Smooth muscle cell (in vitro differentiated cells): ENCODE measurements around the gene KDM8. TPM values are rescaled to one million over a fixed set of nuclear protein-coding genes. Genes with fewer than 3 reads are reported as not detected.

Experiments
- DNase-seq: peaks from one replicate; lab custom pipeline; 2025; ENCODE audit not compliant: unreplicated experiment; lab: John Stamatoyannopoulos, UW
- H2AFZ ChIP-seq: fragments of 200-600 bp; sonication (generic); 2 replicates; pipeline ENCODE4 v1.6.0; 2016; ENCODE audit warnings: antibody characterized with exemption, low read depth, mild to moderate bottlenecking
- H3F3A ChIP-seq: fragments of 200-600 bp; sonication (generic); 2 replicates; pipeline ENCODE4 v1.6.0; 2017; ENCODE audit warnings: antibody characterized with exemption, low read depth
- H3K27ac ChIP-seq: fragments of 200-600 bp; sonication (generic); 2 replicates; pipeline ENCODE4 v1.5.1; 2016; ENCODE audit warnings: low read depth, mild to moderate bottlenecking
- H3K27me3 ChIP-seq: fragments of 200-600 bp; sonication (generic); 2 replicates; pipeline ENCODE4 v1.6.1; 2016; ENCODE audit warnings: low read depth, mild to moderate bottlenecking
- H3K36me3 ChIP-seq: fragments of 200-600 bp; sonication (generic); 2 replicates; pipeline ENCODE4 v1.5.1; 2016; ENCODE audit warnings: low read depth
- H3K4me1 ChIP-seq: fragments of 200-600 bp; sonication (generic); 2 replicates; pipeline ENCODE4 v1.5.1; 2016; ENCODE audit warnings: low read depth
- H3K4me2 ChIP-seq: fragments of 200-600 bp; sonication (generic); 2 replicates; pipeline ENCODE4 v1.6.0; 2016; ENCODE audit warnings: mild to moderate bottlenecking
- H3K4me3 ChIP-seq: fragments of 200-600 bp; sonication (generic); 2 replicates; pipeline ENCODE4 v1.5.1; 2016; ENCODE audit warnings: mild to moderate bottlenecking
- H3K79me2 ChIP-seq: fragments of 200-600 bp; sonication (generic); 2 replicates; pipeline ENCODE4 v1.6.0; 2016; ENCODE audit warnings: low read depth, mild to moderate bottlenecking
- H3K9ac ChIP-seq: fragments of 200-600 bp; sonication (generic); 2 replicates; pipeline ENCODE4 v1.6.0; 2016; ENCODE audit warnings: low read depth
- H3K9me3 ChIP-seq: fragments of 200-600 bp; sonication (generic); replicated peaks from 2 replicates; pipeline ENCODE4 v1.5.1; 2016; ENCODE audit warnings: low read depth
- H4K20me1 ChIP-seq: fragments of 200-600 bp; sonication (generic); 2 replicates; pipeline ENCODE4 v1.6.0; 2016; ENCODE audit warnings: low read depth
- WGBS: methylation state at CpG from one replicate; pipeline ENCODE4 v1.1.7; 2016; ENCODE audit warnings: low lambda C conversion rate; 5-methylcytosine and 5-hydroxymethylcytosine counted together
- polyA plus RNA-seq: library from polyadenylated mRNA; unstranded; fragments of >200 nt; fragmentation: Nextera tagmentation; extraction: Ambion mirVana; gene quantifications from 2 replicates; pipeline ENCODE4 v1.2.1, GENCODE V29; 2016
- total RNA-seq: library from RNA; depleted of rRNA; stranded (reverse); fragments of >200 nt; gene quantifications from 2 replicates; pipeline ENCODE4 v1.2.3, GENCODE V29; 2014
- TF ChIP-seq, protein P1 (sequence below): fragments of 200-600 bp; sonication (generic); IDR thresholded peaks from 2 replicates; pipeline ENCODE4 v1.5.1; 2017; ENCODE audit warnings: borderline replicate concordance, mild to moderate bottlenecking, antibody characterized with exemption; ENCODE audit not compliant: insufficient read depth, poor library complexity, severe bottlenecking

KDM8 gene
- total and polyA plus RNA-seq, 2 experiments from 2014 or later: 0.81 to 3.5 TPM

GRCh38 chr16:27216297-27216885, 13.1 kb downstream of the KDM8 start:
- H3K27me3 ChIP-seq: no peaks in the 10 kb centered on the region
- H3K4me3 ChIP-seq: no peak overlapping the region
- no peaks in the 10 kb centered on the region for H3F3A ChIP-seq
- no peaks in the 10 kb centered on the region for H3K79me2 ChIP-seq
- H4K20me1 ChIP-seq: no peaks in the 10 kb centered on the region
- no peak for DNase-seq
- H3K4me1 ChIP-seq: no peaks in the 10 kb centered on the region
- no peak overlapping the region for H3K9ac ChIP-seq
- WGBS: 96% methylated on average over 11 of the region's 16 CpGs
- no peak overlapping the region for H2AFZ ChIP-seq
- H3K27ac ChIP-seq: no peak overlapping the region
- no peaks in the 10 kb centered on the region for H3K36me3 ChIP-seq
- TF ChIP-seq, protein P1, sequence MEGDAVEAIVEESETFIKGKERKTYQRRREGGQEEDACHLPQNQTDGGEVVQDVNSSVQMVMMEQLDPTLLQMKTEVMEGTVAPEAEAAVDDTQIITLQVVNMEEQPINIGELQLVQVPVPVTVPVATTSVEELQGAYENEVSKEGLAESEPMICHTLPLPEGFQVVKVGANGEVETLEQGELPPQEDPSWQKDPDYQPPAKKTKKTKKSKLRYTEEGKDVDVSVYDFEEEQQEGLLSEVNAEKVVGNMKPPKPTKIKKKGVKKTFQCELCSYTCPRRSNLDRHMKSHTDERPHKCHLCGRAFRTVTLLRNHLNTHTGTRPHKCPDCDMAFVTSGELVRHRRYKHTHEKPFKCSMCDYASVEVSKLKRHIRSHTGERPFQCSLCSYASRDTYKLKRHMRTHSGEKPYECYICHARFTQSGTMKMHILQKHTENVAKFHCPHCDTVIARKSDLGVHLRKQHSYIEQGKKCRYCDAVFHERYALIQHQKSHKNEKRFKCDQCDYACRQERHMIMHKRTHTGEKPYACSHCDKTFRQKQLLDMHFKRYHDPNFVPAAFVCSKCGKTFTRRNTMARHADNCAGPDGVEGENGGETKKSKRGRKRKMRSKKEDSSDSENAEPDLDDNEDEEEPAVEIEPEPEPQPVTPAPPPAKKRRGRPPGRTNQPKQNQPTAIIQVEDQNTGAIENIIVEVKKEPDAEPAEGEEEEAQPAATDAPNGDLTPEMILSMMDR: no peak
- H3K9me3 ChIP-seq: no peaks in the 10 kb centered on the region
- H3K4me2 ChIP-seq: no peak overlapping the region

GRCh38 chr16:27217256-27217655, 13.9 kb downstream of the KDM8 start:
- H2AFZ ChIP-seq: no peak overlapping the region
- H3F3A ChIP-seq: no peaks in the 10 kb centered on the region
- TF ChIP-seq, protein P1: no peak
- H3K9ac ChIP-seq: no peak overlapping the region
- no peaks in the 10 kb centered on the region for H3K9me3 ChIP-seq
- no peak for DNase-seq
- no peaks in the 10 kb centered on the region for H3K27me3 ChIP-seq
- no peaks in the 10 kb centered on the region for H3K79me2 ChIP-seq
- H3K36me3 ChIP-seq: no peaks in the 10 kb centered on the region
- no peak overlapping the region for H3K4me2 ChIP-seq
- H3K4me3 ChIP-seq: no peak overlapping the region
- no peaks in the 10 kb centered on the region for H3K4me1 ChIP-seq
- 85% methylated on average over 10 of the region's 10 CpGs for WGBS
- H3K27ac ChIP-seq: no peak overlapping the region
- H4K20me1 ChIP-seq: no peaks in the 10 kb centered on the region

DNA sequence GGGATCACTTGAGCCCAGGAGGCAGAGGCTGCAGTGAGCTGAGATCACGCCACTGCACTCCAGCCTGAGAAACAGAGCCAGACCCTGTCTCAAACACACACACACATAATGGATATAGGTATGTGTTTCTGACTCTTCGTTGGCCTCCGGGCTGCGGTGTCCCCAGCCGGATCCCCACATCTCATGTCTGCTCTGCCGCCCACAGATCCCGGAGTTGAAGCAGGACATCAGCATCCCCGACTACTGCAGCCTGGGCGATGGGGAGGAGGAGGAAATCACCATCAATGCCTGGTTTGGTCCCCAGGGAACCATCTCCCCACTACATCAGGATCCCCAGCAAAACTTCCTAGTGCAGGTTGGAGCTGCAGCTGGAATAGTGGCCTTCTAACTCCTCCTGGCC, 15.4 kb downstream of the KDM8 start:
- no peaks in the 10 kb centered on the region for H3K79me2 ChIP-seq
- H3K4me1 ChIP-seq: no peaks in the 10 kb centered on the region
- no peak for DNase-seq
- H4K20me1 ChIP-seq: no peaks in the 10 kb centered on the region
- no peaks in the 10 kb centered on the region for H3K9me3 ChIP-seq
- H3K9ac ChIP-seq: no peak overlapping the region
- no peak overlapping the region for H3K27ac ChIP-seq
- H3K27me3 ChIP-seq: no peaks in the 10 kb centered on the region
- TF ChIP-seq, protein P1: no peak
- no peaks in the 10 kb centered on the region for H3K36me3 ChIP-seq
- no peak overlapping the region for H3K4me2 ChIP-seq
- H3K4me3 ChIP-seq: no peak overlapping the region
- H3F3A ChIP-seq: no peaks in the 10 kb centered on the region
- H2AFZ ChIP-seq: no peak overlapping the region
- WGBS: 98% methylated on average over 9 of the region's 9 CpGs

- DNase-seq: no peak
- no peaks in the 10 kb centered on the region for H3K9me3 ChIP-seq
- no peak overlapping the region for H2AFZ ChIP-seq
- H3K4me3 ChIP-seq: no peak overlapping the region
- no peaks in the 10 kb centered on the region for H4K20me1 ChIP-seq
- no peaks in the 10 kb centered on the region for H3K36me3 ChIP-seq
- no peak overlapping the region for H3K9ac ChIP-seq
- no peaks in the 10 kb centered on the region for H3K4me1 ChIP-seq
- 89% methylated on average over 10 of the region's 10 CpGs for WGBS
- H3F3A ChIP-seq: no peaks in the 10 kb centered on the region
- no peaks in the 10 kb centered on the region for H3K79me2 ChIP-seq
- H3K27me3 ChIP-seq: no peaks in the 10 kb centered on the region
- no peak overlapping the region for H3K27ac ChIP-seq
- TF ChIP-seq, protein P1: no peak
- H3K4me2 ChIP-seq: no peak overlapping the region
Measured at GRCh38 chr16:27219161-27219560, 15.8 kb downstream of the KDM8 start.
